GM04503 (cell line): ENCODE measurements around the gene BTBD9.
"Not testable (repeated sequence)": the region's sequence is repeated elsewhere in the genome, so short reads cannot be mapped to it uniquely, and the experiment has no call there.

ENCODE experiments used
- DNase-seq: peaks from one replicate; pipeline ENCODE4 v3.0.0-alpha.2; 2012; ENCODE audit warnings: low read depth

The BTBD9 gene

DNA sequence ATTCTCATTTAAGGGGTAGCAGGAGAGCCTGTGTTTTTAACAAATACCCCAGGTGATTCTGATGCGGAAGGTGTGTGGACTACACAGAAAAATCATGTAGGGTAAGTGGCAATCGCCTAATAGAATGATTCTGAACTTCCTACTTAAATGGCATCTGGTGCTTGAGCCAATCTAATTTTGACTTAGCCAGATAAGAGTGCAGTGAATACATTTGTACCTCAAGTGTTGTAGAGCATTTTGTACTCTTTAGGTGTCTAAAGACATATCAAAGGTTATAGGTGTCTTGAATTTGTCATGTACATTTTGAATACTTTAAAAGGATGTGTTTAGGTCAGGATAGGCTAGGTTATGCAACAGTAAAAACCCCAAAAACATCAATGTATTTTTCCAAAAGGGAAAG is 10.0 kb upstream of the BTBD9 start:
- DNase-seq = no peak

DNA sequence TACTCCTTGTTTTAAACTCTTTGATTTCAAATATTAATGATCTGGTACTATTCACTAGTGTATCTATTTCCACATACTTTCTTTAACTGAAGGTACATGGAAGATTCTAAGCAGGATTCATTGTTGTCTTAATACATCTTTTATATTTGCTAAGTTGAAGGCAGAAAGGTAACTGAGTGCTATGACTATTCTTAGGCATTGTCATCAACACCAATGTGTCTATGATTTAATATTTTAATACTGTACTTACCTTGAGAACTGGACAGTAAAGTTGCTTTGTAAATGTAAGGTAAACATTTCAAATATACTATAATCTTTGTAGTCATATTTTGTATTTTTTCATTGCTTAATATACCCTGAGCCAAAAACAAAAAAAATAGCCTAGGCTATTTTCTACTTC is 8.9 kb upstream of the BTBD9 start:
- DNase-seq = no peak

DNA sequence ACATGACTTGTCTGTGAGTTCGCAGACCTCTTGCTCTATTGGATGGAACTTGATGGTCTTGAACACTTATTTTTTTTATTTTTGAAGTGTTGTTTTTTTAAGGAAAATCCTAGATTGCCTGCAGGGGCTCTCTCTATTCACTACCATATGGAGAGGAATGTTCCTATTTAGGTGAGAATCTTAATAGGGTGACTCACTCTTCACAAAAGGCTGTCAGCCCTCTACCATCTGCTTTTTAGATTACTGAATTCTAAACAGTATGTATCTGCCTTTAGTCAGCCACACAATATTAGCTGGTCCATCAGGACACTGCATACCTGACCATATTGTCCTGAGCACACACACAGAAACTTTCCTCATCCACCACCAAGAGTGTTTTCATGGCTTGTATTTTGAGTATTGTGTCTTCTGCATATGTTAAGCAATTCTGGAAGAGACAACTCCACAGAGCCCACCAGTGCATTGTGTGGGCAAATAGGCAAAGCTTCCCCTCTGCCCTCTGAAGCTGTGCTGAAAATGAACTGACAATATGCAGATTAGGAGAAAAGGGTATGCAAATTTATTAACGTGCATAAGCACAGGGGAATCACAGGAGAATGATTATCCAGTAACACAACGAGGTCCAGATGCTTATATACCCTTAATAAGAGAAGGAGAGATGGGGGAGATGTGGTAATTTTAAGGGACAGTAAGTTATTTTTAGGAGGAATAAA is 6.6 kb upstream of the BTBD9 start:
- no peak for DNase-seq

DNA sequence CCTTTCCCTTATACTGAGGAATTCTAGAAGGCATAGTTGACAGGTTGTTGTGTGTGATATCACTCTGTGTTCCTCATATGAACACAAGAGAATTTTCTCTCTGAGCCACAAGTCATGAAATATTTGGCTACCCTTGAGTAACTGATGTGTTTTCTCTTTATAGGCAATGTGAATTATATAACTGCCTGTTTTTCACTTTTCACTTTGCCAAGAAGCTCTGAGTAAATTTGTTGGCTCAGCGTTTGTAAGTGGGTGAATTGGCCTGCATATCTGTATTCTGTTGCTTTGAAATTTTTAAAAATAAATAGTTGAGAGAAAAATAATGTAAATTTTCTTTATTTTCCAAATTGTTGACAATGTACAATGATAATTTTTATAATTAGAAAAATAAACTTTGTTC is 5.2 kb upstream of the BTBD9 start:
- DNase-seq = no peak

DNA sequence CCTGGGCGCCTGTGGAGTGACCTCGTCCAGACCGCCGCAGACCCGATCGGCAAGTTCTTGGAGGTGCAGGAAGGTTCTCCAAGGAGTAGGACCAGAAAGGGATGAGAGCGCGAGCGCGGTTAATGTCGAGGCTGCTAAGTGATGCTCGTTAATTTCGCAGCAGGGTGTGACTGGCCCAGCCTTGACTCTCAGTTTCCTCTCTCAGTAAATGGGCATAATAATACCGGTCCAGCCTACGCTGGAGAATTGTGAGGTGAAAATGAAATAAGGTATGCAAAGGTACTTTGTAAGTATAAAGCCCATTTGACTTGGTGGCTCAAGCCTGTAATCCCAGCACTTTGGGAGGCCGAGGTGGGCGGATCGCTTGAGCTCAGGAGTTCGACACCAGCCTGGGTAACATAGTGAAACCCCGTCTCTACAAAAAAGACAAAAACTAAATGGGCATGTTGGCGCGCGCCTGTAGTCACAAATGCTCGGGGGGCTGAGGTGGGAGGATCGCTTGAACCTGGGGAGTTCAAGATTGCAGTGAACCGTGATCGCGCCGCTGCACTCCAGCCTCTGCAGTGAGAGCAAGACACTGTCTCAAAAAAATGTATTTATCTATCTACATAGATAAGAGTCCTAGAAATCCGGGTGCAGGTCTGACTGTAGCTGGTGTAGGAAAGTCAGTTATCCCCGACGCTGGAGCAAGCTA is 634 bp upstream of the BTBD9 start:
- DNase-seq = peak; percentile 14

DNA sequence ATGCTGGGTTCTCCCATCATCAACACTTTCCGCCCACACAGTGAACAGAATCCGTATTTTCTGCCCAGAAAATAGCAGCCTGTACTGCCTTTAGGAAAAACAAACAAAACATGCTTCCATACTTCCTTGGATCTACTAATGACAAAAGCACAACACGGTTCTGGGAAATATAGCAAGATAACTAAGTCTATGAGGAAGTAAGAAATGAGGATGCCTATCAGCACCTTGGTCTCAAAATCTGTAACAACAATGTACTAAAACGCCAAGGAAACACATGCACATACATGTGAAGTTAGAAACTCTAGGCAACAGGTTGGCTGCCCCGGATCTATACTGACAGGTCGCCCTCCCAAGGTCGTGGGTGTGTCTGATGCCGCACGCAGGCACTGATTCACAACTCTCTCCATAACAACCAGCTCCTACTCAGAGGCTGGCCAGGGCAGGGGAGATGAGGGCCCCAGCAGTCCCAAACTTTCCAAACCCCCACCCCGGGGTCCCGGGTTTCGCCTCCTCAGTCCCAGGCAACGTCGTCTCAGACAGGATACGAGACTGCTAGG is 710 bp downstream of the BTBD9 start:
- DNase-seq = peak; percentile 19

DNA sequence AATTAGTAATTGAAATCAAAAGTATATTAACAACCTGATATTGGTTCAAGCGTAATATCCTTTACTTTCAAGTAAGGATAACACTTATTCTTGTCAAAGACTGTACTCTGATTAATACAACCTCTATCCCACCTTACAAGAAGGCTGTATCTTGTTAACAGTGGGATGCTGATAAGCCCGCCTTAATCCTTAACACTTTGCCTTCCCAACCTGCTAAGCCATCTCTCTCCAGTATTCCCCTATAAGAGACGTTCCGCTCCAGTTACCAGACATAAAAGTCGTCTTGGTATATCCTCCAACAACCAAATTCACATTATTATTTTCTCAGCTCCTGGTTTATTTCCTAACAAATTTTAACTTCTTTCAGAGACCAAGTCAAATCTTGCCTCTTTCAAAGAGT is 2.0 kb downstream of the BTBD9 start:
- DNase-seq = no peak

DNA sequence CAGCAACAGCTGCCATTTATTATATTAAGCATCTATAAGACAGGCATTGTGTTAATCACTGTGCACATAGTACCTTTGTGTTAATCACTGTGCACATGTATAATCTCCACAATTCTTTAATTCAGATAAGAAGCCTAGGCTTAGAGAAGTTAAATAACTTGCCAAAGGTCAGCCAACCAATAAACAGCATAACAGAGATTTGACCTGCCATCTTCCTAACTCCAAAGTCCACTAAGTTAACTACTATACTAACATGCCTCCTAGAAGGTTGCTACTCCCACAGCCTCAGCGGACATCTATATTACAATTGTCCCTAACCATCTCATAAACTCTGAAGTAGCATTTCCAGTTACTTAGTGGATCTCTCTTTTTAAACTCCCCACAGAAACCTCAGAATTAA is 3.7 kb downstream of the BTBD9 start:
- no peak for DNase-seq

DNA sequence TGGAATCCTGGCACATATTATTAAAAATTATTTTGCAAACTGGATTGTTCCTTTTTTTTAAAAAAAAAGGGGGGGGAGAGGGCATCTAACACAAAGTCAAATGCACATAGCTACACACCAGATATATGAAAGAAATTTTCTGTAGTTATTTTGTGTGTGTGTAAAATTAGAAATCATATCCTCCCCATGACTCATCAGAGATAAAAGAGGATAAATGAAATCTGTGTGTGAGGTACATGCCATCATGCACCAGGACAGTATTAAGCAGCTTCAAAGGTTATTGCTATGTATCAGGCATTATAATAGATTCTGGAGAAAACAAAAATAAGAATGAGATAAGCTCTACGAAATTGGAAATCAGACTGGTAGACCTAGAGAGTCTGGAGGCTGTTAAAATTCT is 5.2 kb downstream of the BTBD9 start:
- no peak for DNase-seq

DNA sequence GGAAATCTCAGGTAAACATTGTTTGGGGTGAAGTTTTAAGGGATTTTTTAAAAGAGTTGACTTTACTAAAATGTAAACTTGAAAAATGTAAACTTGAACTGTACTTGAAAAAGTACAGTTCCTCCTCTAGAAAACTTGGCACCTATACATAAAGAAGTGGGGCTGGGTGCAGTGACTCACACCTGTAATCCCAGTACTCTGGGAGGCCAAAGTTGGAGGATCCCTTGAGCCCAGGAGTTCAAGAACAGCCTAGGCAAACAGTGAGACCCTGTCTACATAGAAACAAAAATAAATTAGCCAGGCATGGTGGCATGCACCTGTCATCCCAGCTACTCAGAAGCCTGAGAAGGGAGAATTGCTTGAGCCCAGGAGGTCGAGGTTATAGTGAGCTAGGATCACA is 7.2 kb downstream of the BTBD9 start:
- DNase-seq = no peak

DNA sequence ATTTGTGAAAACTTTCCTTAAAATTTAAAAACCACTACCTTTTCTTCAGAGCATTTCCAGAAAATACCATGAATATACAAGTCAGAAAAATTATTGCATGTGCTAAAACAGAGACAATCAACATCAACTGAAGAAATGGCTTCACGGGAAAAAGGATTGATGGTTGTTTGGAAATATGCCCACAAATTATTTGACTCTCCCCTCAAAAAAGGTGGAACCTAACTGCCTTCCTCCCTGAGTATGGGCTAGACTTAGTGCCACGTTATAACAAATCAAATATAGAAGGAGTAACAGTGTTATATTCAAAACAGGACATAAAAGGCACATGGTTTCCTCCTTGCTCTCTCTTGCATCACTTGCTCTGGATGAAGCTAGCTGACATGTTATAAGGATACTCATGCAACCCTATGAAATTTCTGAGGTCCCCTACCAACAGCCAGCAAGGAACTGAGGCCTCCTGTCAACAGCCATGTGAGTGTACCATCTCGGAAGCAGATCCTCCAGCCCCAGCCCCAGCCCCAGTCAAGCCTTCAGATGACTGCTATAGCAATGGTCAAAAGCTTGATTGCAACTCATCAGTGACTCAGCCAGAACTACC is 8.4 kb downstream of the BTBD9 start:
- DNase-seq = no peak

DNA sequence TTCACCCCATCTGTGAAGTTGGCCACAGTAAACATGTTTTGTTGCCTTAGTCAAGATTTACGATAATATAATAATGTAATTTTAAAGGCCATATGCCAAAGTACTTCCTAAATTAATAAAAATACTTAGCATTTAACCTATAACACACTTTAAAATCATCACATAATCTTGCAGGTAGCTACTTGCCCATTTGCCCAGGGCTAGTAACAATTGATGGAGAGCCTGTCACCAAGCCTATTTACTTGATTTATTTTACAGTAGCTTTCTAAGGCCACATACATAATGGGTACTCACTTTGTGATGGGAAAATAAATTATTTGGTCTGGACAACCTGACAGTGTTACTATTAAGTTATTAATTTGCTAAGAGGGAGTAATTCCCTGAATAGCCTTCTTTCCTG is 14.5 kb downstream of the BTBD9 start:
- DNase-seq = no peak

DNA sequence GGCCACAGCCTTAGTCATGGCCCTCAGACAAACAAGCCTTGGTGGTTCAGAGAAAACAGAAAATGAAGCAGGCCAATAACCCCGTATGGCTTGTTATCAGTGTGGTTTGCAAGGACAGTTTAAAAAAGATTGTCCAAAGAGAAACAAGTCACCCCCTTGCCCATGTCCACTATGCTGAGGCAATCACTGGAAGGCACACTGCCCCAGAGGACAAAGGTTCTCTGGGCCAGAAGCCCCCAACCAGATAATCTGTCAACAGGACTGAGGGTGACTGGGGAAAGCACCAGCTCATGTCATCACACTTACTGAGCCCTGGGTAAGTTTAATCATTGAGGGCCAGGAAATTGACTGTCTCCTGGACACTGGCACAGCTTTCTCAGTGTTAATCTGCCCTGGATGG is 20.4 kb downstream of the BTBD9 start:
- not testable (repeated sequence) for DNase-seq

DNA sequence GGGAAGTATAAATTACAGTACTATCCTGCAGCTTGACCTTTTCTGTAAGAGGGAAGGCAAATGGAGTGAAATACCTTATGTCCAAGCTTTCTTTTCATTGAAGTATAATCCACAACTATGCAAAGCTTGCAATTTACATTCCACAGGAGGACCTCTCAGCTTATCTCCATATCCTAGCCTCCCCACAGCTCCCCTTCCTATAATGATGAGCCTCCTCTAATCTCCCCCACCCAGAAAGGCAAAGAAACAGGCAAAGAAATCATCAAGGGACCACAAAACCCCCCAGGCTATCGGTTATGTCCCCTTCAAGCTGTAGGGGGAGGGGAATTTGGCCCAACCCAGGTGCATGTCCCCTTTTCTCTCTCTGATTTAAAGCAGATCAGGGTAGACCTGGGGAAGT is 21.4 kb downstream of the BTBD9 start:
- DNase-seq = not testable (repeated sequence)

DNA sequence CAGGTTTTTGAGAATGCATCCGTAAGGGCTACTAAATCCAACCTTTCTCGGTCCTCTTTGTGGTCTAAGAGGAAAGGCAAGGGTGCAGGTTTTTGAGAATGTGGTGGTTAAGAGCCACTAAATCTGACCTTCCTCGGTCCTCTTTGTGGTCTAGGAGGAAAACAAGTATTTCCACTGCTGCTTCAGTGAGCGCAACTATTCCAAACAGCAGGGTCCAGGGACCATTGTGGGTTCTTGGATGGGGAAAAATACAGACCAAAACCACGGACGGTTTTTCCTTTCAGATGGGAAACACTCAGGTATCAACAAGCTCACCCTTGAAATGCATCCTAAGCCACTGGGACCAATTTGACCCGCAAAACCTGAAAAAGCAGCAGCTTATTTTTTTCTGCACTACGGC is 21.9 kb downstream of the BTBD9 start:
- DNase-seq = no peak

DNA sequence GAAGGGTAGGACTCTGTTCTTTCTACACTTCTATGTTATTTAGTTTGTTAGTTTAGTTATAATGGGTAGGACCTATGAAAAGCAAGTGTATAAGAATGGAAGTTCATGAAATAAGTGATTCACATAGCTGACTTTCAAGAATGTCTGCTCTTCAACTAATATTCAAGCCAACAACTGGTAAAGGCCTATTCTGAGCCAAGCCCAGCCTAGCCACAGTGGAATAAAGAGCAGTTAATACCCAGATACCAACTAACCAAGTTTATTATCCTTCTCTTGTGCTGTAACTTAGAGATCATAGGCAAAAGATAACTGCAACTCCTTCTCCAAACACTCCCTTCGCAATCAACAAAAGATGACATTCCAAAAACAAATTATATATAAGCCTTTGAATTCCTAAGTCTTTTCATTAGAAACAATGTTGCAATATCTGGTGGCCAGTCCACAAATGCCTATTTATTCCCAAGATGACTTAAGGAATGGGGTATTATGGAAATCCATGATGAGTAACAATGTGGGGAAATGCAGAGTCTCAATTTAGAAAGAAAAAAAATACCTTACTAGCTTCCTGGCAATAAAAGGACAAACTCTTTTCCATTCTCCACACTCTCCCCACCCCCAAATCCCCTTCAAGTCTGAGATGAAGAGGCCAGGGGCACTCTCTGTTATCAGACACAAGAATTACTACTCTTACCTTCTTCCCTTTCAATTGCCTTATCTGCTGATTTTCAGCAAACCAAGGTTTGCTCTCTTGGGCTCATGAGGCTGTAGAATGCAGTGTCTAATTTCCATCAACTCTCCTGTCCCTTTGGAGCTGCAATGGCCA is 27.4 kb downstream of the BTBD9 start:
- peak; percentile 74 for DNase-seq

DNA sequence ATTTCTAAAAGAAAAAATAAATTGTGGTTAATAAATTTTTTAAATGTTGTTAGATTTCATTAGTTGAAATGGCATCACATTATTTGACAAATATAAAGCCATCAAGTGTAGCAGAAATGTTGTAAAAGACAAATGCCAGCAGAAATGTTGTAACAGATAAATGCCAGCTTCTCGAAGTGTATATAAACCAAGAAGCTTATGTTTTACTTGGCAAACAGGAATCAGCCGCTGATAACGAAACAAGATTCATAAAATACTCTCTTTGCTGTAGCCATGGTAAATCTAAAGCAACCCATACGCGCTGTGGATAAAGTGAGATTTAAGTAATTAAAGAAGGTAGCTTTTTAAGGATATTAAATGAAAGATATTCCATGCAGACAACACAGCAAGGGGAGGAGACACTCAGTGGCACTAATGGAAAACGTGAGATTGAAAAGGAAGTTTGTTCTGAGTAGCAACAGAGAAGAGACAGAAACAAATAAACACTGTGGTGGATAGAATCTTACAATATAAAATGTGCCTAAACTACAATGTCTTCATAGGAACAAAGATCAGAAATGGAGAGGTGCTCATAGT is 29.6 kb downstream of the BTBD9 start:
- DNase-seq = no peak

DNA sequence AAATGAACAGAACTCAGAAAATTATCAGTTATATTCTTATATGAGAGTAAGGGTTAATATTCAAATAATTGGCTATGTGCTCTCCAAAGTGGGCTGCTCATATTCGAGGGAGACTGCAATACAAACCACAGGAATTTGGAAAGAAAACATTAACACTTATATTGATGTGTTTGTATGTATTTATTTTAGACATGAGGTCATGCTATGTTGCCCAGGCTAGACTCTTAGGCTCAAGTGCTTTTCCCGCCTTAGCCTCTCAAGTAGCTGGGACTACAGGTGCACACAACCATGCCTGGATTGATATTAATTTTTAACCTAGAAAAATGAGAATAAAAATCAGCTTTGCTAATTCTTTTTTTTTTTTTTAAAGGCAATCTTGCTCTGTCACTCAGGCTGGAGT is 35.0 kb downstream of the BTBD9 start:
- DNase-seq = no peak

DNA sequence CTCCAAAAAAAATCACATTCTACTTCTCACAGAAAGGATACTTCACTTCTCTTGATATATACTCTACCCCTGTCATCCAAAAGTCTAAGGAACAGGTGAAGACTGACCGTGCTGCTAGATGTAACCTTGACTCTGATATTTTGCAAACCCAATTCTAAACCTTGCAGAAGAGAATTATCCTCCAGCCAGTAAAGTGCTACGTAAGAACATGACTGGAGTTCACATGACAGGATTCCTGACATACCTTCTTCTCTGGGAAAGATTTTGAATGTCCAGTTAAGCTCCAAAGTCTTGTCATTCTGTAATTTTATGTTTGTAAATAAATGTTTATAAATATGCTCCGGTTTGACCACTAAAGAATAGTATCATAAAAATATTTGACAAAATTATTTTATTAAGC is 35.8 kb downstream of the BTBD9 start:
- DNase-seq = peak; percentile 21

DNA sequence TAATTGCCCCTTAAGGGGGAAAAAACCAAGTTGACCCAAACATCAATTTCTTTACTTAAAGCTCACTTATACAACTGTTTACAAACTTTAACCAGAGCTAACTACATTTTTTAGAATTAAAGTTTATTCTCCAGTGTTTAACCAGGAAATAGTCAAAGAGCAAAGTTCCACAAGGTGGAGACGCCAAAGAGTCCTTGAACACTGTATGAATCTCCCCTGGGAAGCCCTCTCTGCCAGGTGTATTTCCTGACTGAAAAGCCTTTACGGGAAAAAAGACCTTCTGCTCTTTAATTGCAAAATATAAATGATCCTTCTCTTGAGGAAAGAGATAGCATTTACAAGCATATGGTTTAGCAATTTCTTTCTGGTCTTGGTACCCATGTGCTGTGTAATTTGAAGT is 36.2 kb downstream of the BTBD9 start:
- no peak for DNase-seq

DNA sequence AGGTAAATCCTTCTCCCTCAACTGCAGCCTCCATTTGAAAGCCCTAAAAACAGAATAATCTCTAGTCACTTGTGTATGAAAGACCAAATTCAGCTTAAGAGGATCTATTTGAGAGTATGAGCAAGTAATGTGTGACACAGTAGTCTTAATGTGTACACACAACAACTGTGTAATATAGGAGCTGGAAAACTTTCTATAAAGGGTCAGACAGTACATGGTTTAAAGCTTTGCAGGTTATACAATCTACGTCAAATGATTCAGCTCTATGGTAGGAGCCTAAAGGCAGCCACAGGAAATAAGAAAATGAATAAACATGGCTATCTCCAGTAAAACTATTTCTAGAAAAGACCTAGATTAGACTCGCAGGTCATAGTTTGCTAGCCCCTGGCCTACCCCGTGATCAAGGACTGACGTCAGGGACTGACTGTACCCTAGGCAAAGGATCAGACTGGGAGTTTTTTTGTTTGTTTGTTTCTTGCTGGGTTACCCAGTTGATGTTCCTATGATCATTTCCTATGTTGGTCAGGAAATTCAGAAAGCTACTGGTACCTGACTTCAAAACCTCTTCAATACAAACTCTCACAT is 39.7 kb downstream of the BTBD9 start:
- DNase-seq = no peak

DNA sequence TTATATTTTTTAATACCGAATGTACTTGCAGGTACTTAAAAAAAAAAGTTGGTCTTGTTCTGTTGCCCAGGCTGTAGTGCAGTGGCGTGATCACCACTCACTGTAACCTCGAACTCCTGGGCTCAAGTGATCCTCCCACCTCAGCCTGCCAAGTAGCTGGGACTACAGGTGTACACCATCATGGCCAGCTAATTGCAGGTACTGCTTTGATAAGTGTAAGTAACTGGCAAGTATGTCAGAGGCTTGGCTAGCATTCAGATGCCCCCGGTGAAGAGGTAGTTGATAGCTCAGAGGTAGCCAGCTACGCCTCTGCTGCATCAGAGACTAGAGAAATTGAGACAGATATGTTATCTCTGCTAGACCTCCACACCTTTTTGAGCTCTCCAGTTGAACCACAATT is 40.5 kb downstream of the BTBD9 start:
- DNase-seq = no peak
